Mesendoderm (in vitro differentiated cells): Measurements from ENCODE around the gene MALL.
"Not testable (repeated sequence)": the region's sequence is repeated elsewhere in the genome, so short reads cannot be mapped to it uniquely, and the experiment has no call there.

Experiments
- DNase-seq: peaks from one replicate; pipeline ENCODE4 v3.0.0; 2013
- H2AK5ac ChIP-seq: 2 replicates; pipeline ENCODE4 v1.6.1; 2013; ENCODE audit warnings: low read length, inconsistent platforms
- H2BK120ac ChIP-seq: 2 replicates; pipeline ENCODE4 v1.6.1; 2013; ENCODE audit warnings: low read depth, mild to moderate bottlenecking, low read length, moderate library complexity, mixed read lengths
- H2BK15ac ChIP-seq: replicated peaks from 2 replicates; pipeline ENCODE4 v1.6.1; 2013; ENCODE audit warnings: low read depth, mild to moderate bottlenecking, moderate library complexity
- H2BK5ac ChIP-seq: 2 replicates; pipeline ENCODE4 v1.6.1; 2013; ENCODE audit warnings: low read length, inconsistent platforms
- H3K18ac ChIP-seq: 2 replicates; pipeline ENCODE4 v1.6.1; 2013; ENCODE audit warnings: mild to moderate bottlenecking, low read length, mixed read lengths
- H3K23ac ChIP-seq: one replicate; pipeline ENCODE4 v1.6.1; 2013; ENCODE audit warnings: low read length
- H3K27ac ChIP-seq: 2 replicates; pipeline ENCODE4 v1.5.1; 2013; ENCODE audit warnings: low read depth, mild to moderate bottlenecking, inconsistent platforms, low read length, moderate library complexity
- H3K27me3 ChIP-seq: 2 replicates; pipeline ENCODE4 v1.6.1; 2013; ENCODE audit warnings: low read length, control low read depth, mild to moderate bottlenecking, inconsistent platforms; ENCODE audit not compliant: insufficient read depth, poor library complexity
- H3K36me3 ChIP-seq: 2 replicates; pipeline ENCODE4 v1.6.1; 2013; ENCODE audit warnings: low read length, inconsistent platforms; ENCODE audit not compliant: control insufficient read depth, insufficient read depth
- H3K4ac ChIP-seq: one replicate; pipeline ENCODE4 v1.6.1; 2013; ENCODE audit warnings: low read depth, mild to moderate bottlenecking, low read length, moderate library complexity
- H3K4me1 ChIP-seq: 2 replicates; pipeline ENCODE4 v1.6.1; 2013; ENCODE audit warnings: low read depth, low read length, inconsistent platforms; ENCODE audit not compliant: control insufficient read depth
- H3K4me2 ChIP-seq: 2 replicates; pipeline ENCODE4 v1.6.1; 2013; ENCODE audit warnings: low read length
- H3K4me3 ChIP-seq: 2 replicates; pipeline ENCODE4 v1.5.1; 2013; ENCODE audit warnings: mild to moderate bottlenecking, low read length
- H3K56ac ChIP-seq: one replicate; pipeline ENCODE4 v1.6.1; 2013; ENCODE audit warnings: low read length
- H3K79me1 ChIP-seq: 2 replicates; pipeline ENCODE4 v1.6.1; 2013; ENCODE audit warnings: low read length, inconsistent platforms
- H3K79me2 ChIP-seq: 2 replicates; pipeline ENCODE4 v1.6.1; 2013; ENCODE audit warnings: mild to moderate bottlenecking, low read length; ENCODE audit not compliant: control insufficient read depth, insufficient read depth
- H3K9ac ChIP-seq: 2 replicates; pipeline ENCODE4 v1.6.1; 2013; ENCODE audit warnings: low read length, inconsistent platforms
- H4K5ac ChIP-seq: one replicate; pipeline ENCODE4 v1.6.1; 2013; ENCODE audit warnings: low read length
- H4K8ac ChIP-seq: one replicate; pipeline ENCODE4 v1.6.1; 2013; ENCODE audit warnings: low read depth, mild to moderate bottlenecking, control low read depth, low read length, moderate library complexity
- WGBS: extraction: QIAGEN DNeasy Blood & Tissue Kit; methylation state at CpG from one replicate; pipeline ENCODE4 v1.1.7; 2013; ENCODE audit warnings: low lambda C conversion rate, missing lambda C conversion rate; ENCODE audit not compliant: insufficient coverage; ENCODE audit errors: extremely low coverage; 5-methylcytosine and 5-hydroxymethylcytosine counted together

Gene MALL

GRCh38 chr2:110055819-110056408 is 59.7 kb downstream of the MALL start:
- H3K4ac ChIP-seq, H2BK120ac ChIP-seq, H3K18ac ChIP-seq, H2BK5ac ChIP-seq, H3K27me3 ChIP-seq, H4K8ac ChIP-seq, H3K79me2 ChIP-seq, H2BK15ac ChIP-seq, H3K4me1 ChIP-seq, DNase-seq, H3K27ac ChIP-seq, H3K4me3 ChIP-seq, H3K9ac ChIP-seq, H3K36me3 ChIP-seq, H3K4me2 ChIP-seq, H4K5ac ChIP-seq, H3K79me1 ChIP-seq, H3K56ac ChIP-seq, H3K23ac ChIP-seq, H2AK5ac ChIP-seq: not testable (repeated sequence)
- no CpG with 5 or more reads among the region's 8 CpGs for WGBS

GRCh38 chr2:110054521-110055407 is 60.9 kb downstream of the MALL start:
- H3K23ac ChIP-seq, H3K9ac ChIP-seq, H2AK5ac ChIP-seq, H3K27me3 ChIP-seq, H2BK5ac ChIP-seq, H4K8ac ChIP-seq, H3K4me1 ChIP-seq, H3K4ac ChIP-seq, H3K36me3 ChIP-seq, H3K79me2 ChIP-seq, H3K79me1 ChIP-seq, H3K18ac ChIP-seq, H3K4me2 ChIP-seq, H2BK15ac ChIP-seq, H3K27ac ChIP-seq, H4K5ac ChIP-seq, H2BK120ac ChIP-seq, H3K4me3 ChIP-seq: not testable (repeated sequence)
- peak; percentile 86 for DNase-seq
- H3K56ac ChIP-seq, result peak overlapping the region; percentile 58
- WGBS, result no CpG with 5 or more reads among the region's 11 CpGs

- H3K36me3 ChIP-seq, H3K56ac ChIP-seq, H2BK120ac ChIP-seq, H3K27me3 ChIP-seq, H3K9ac ChIP-seq, H2BK5ac ChIP-seq, H3K4ac ChIP-seq, DNase-seq, H3K79me2 ChIP-seq, H3K27ac ChIP-seq, H3K18ac ChIP-seq, H2AK5ac ChIP-seq, H3K79me1 ChIP-seq, H2BK15ac ChIP-seq, H3K4me3 ChIP-seq, H3K4me1 ChIP-seq, H4K5ac ChIP-seq, H3K23ac ChIP-seq, H3K4me2 ChIP-seq, H4K8ac ChIP-seq: not testable (repeated sequence)
- no CpG with 5 or more reads among the region's 5 CpGs for WGBS
Observed at GRCh38 chr2:110053688-110054087, 61.9 kb downstream of the MALL start.

- not testable (repeated sequence) for H3K4me3 ChIP-seq, H3K18ac ChIP-seq, H3K4me1 ChIP-seq, H3K56ac ChIP-seq, H3K4ac ChIP-seq, H4K5ac ChIP-seq, H2BK15ac ChIP-seq, H4K8ac ChIP-seq, H3K27ac ChIP-seq, H3K79me2 ChIP-seq, H2BK120ac ChIP-seq, H3K36me3 ChIP-seq, H3K9ac ChIP-seq, H2AK5ac ChIP-seq, H3K79me1 ChIP-seq, H2BK5ac ChIP-seq, DNase-seq, H3K4me2 ChIP-seq, H3K23ac ChIP-seq, H3K27me3 ChIP-seq
- WGBS, result no CpG with 5 or more reads among the region's 4 CpGs
Observed at GRCh38 chr2:110052166-110052565, 63.5 kb downstream of the MALL start.

- not testable (repeated sequence) for H3K56ac ChIP-seq, H3K9ac ChIP-seq, H2BK120ac ChIP-seq, H2BK5ac ChIP-seq, H3K36me3 ChIP-seq, H3K4me2 ChIP-seq, H2BK15ac ChIP-seq, H4K5ac ChIP-seq, H3K4ac ChIP-seq, H4K8ac ChIP-seq, H3K4me1 ChIP-seq, H3K23ac ChIP-seq, H2AK5ac ChIP-seq, H3K4me3 ChIP-seq, H3K79me1 ChIP-seq, H3K79me2 ChIP-seq, H3K27me3 ChIP-seq, DNase-seq, H3K27ac ChIP-seq, H3K18ac ChIP-seq
- no CpG with 5 or more reads among the region's 5 CpGs for WGBS
Observed at GRCh38 chr2:110050222-110050621, 65.4 kb downstream of the MALL start.
